RPMI8226 (cell line): Measurements from ENCODE around the gene HOXA5.

Source experiments
- DNase-seq: peaks from one replicate; pipeline ENCODE4 v3.0.0-alpha.2; 2015

The HOXA5 gene

DNA sequence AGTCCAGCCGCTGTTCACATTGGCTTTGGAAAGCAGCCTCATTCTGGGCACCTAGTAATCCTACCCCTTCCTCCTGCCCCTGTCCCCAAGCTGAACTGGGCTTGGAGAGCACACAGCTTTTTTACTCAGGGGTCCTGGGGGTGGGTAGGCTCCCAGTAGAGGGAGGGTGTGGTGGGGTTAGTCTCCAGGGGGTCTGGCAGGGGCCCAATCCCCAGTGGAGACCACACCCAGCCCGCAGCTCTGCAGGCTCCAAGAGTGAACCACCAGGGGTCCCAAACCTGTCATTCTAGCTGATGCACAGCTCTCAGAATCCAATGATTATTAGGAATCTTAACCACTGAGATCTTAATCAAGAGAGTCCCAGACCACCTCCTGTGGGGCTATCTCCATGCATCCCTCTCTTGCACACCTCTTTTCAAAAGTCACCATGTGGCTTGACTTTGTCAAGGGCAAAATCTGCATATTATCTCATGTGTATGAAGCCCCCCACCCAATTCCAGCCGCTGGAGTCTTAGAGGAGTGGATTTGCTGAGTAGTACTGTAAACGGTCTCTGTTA is 38.9 kb upstream of the HOXA5 start:
- DNase-seq: no peak

DNA sequence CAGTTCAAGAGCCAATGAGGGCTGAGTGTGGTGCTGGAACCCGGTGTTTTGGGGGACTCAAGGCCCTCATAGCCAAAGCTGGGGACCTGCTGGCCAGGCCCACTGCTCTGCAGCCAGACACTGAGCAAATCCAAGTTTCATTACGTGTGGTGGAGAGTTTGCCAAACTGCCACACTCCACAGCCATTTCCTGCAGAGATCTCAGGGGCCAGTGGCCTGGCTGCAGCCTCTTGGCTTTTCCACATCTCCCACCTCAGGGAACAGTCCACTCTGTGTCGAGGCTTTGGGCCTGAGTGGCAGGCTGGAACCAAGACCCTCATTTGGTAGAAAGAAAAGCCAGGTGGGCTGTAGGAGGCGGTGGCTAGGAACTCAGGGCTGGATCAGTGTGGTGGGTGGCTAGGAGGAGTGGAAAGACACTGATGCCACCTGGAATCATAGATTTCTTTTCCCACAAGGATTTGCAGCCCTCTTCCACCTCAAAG is 38.4 kb upstream of the HOXA5 start:
- no peak for DNase-seq

DNA sequence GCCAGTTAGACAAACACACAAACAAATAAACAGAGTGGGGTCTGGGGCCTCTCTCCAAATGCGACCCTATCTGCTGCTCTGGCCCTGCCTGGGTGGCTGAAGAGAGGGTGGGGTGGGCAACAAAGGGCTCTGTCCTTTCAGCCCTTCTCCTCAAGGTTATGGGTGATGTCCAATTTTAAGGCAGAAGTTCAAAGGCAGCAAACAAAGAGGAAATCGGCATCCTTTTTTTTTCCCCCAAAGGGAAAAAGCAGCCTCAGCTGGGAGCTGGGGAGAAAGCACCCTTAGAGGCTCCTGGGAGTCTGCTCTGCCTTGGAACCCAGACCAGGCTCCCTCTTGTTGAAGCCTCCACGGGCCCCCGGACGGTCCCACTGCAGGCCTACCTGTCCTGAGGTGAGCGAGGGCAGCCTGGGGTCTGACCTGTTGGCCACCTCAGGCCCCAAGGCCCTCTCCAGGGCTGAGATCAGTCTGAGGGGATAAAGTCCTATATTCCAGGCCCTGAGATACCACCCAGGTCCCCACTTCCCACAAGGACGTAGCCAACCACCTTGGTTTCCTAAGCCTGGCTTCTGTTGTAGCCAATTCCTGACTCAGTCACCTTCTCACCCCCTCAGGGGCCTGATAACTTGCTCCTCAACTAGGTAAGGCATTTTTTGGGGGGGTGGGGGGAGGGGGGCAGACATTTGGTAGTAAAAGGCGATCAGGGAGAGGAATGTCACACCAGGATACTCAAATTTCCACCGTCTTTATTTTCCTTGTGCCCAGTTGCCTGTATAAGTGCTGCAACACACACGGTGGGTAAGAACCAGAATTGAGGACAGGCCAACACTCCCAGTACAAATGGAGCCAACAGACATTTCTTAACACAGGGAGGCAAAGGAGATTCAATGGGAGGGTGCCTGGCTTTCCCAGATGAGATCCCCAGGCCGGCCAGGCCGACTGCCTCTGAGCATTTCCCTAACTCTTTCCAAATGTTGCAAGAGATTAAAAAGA is 37.2 kb upstream of the HOXA5 start:
- no peak for DNase-seq

DNA sequence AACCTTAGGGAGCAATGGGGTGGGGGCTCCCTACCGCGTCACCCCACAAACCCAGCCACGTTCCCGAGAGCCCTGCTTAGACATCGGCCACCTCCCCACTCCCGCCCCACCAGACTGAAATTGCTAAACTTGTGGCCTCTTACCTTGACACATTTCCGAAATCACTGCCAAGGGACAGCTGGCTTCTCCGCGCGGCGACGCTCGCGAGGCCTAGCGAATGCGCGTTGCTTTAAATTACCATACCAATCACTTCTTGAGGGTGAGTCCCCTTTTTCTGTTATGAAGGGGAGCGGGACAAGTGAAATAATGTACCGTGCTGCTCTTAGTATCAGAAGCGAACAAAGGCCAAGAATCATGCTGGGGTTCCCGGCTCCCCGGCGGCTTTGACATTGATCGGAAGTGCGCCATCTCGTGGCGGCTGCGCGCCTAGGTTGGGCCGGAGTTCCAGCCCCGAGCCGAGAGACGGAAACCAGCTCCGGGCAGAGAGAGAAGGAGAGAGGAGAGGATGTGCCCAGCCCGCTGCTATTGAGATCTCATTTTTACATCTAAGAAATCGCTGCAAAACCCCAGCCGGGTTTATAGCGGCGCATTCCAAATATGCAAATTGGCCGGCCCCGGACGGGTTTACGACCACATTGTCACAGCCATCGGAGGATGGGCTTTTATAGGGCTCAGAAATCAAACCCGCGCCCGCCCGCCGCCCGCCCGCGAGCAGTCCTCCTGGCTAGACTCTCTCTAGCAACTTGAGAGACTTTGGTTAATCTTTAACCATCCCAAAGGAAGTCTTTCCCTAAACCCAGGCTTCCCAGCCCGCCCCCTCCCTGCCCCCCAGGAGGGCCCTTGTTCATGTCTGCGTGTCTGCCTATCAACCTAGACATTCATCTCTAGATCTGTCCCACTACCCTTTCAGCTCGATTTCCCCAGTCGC is 36.3 kb upstream of the HOXA5 start:
- DNase-seq: peak; percentile 58

DNA sequence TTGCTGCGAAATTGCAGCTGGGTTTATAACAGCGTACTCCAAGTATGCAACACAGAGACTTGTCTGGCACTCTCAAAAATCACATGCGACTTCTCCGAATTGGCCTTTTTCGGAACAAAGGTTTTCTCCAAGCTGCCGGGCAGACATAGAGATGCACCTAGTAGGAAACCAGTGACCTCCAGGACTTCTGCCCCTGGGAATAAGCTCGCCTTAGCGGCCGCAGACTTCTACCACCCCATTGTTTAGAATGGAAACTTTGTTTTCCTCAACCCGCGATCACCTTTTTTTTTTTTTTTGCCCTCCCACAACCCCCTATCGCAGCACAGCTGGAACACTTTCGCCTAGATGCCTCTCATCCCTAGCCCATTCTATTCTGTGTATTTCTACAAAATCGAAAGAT is 35.5 kb upstream of the HOXA5 start:
- no peak for DNase-seq

DNA sequence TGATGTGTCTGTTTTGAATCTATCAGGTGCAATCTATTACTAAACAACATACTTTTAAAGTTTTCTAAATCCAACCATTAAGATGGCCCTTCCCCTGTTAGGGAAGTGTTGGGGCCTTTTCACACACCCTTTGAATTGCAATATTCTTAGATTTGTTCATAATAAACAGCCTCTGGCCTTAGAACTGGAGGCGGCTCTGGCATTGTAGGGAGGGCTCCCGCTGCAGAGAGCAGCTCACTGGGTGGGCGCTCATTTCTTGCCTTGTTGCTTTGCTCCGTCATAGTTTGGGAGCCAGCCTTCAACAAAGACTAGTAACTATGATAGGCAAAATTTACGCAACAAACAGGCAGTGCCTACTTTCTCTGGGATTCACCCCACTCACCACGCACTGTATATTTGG is 34.9 kb upstream of the HOXA5 start:
- DNase-seq: no peak

DNA sequence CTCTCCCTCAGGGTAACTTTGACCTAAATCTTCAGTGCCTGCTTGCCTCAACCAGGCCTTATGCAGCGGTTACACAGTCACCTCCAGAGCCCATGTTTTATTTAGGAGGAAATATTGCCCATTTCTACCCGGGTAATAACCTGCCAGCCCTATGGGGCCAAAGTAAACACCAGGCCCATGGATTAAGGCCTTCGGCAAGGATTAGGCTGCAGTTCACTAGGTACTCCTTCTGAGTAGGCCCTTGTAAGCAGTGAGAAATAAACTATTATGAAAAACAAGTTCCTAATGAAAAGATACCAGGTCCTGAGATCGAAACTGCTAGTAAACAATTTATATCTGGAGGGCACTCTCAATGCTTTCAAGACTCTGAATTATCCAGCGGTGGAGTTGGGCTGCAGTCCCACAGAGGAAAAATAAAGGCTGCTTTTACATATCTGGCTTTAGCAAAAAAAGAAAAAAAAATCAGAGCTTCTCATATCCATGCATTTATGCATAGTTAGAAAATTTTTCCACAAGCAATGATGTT is 34.4 kb upstream of the HOXA5 start:
- no peak for DNase-seq

DNA sequence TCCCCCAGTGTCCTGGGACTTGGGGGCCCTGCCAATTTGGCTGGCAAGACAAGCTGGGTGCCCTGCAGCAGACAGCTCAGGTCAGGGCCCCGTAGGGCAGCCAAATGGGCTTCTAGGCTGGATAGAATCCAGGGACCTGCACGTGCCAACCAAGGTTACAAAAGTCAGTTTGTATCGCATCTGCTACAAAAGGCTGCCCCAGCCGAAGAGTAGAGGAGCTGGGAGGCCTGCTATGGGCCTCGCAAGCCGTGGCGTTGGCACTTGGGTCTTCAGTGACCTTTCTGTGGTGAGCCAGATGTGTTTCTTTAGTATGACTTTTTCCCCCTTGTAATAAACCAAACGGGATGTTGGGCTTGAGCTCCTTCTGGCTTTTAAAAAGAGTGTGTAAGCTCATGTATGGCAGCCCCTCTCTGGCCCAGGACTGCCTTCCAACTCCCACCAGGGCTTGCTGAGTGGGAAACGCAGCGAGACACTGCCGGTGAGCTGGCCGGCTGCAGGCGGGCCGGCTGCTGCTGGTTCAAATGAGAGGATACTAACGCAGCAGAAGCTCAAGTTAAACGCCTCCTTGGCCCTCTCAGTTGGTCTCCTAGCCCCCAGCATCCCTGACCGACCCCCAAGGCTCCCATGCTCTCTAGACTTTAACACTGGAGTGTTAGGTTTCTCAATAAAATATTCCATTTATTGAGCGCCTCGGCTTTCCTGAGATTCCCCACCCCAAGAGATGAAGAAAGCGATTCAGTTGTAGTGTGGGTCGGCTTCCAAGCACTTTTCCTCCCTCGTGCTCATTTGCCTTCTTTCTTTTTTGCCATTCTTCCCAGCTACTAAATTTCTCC is 33.7 kb upstream of the HOXA5 start:
- no peak for DNase-seq

DNA sequence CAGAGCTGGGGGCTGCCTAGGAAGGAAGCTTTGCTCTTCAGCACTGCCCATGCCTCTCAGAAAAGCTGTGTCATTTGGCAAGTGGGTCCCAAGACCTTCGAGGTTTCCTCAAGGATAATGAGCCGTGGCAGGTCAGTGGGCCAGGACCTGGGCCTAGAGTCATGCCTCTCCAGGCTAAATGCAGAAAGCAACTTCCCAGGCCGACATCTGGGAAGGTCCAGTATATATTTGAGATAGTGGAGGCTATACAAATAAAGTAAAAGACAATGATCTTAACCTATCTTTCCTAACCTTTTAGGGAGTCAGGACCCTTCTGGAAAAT is 33.0 kb upstream of the HOXA5 start:
- DNase-seq: no peak

DNA sequence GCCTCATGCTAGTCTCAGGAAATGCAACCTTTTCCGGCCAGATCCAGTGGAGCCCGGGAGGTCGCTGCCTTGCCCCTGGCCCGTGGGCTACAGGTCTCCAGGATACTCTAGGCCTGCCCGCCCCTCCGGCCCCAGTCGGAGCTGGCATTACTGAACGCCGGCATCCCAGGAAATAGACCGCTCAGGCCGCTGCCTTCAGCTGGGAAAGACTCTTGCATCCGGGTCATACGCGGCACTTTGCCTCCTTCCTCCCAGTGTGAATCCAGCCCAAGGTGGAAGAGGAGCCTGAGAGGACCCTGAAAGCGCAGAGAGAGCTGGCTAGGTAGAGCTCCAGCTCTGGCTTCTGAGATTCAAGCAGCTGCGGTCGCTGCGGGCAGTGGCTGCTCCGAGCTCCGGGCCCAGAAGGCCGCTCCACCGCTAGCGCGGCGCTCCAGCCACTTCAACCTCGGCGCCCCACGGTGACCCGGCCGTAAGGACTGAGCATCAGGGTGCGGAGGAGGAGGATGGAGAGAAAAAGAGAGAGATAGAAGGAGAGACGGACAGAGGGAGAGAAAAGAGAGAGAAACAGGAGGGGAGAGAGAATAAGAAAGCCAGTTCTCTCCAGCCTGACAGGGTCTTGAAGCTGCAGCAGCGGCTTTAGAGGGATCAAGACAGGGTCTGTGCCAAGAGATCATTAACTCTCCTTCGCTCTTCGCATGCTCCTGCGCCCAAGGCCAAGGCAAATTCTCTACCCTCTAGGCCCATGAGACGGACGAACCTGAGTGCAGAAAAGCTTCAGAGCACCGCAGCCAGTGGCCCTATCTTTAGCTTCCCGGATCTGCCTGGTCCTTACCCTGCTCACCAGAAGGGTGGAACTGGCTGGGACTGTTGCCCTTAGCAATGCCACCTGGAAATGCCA is 32.4 kb upstream of the HOXA5 start:
- DNase-seq: no peak

DNA sequence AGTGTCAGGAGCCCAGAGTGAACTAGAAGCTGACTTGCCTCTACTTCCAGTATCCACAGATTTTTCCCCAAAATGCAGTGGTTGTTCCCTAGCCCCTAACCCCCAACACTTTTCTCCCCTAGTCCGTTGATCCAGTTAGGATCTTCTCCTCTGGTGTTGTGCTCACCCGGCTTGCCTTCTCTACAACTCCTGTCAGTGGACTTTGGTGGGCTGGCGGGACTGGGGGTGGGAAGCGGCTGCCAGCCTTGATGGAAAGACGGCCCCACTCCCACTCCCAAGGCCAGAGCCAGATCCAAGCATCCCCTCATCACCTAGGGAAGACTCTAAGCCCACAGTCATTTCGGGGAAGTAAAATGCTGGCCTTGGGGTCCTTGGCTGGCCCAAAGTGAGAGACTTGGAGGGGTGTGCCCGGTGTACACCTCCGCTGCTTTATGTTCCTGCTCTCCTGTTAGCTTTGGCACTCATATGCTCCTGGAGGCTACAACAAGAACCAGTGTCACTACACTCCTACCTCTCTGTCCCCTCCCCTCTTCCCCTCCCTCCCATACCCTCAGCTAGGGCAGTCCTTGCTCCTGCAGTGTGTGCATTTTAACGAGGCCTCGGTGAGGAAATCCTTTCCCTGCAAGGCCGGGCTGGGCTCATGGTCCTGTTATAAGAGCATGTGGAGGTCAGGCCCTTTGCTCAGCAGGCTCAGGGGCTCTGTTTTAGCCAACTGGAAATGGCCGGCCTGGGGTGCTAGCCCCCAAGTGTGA is 31.6 kb upstream of the HOXA5 start:
- no peak for DNase-seq

DNA sequence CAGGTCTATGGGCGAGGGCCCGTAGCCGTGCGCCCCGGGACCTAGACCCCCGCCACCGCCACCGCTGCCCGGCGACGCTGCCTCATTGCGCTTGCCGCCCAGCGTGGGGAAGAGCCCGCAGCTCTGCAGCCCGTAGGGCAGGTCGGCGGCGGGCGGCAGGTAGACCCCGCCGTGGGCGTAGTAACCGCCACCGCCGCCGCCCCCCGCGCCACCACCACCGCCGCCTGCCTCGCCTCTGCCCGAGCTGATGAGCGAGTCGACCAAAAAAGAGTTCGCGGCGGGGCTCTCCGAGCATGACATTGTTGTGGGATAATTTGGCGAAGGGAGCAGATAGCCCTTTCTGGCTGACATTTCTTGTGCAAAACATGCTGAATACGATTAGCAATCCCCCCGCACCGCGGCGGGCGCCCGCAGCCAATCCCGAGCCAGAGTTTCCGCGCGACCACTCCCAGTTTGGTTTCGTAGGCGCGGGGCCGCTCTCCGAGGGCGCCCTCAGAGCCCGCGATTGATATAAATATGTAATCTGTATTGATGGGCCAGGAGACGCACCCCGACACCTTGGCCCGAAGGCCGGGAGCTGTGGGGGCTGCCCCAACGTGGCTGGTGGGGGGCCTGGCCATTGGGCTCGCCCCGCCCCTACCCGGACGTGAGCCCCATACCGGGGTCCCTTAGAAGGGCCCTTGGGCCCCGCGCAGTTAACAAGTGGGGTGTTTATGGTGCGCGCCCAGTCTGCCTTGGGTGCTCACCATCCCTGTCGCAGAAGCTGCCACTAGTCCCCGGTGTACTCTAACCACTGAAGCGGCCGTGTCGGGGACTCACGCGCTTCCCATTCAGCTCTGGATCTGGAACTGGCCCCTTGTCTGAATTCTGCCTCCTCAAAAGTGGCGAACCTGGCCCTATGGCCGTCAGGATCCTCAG is 30.7 kb upstream of the HOXA5 start, which contains the start of gene HOXA10:
TSS of gene HOXA10 (minus strand) at position 365 of the 918 bp plus-strand sequence. CDS start at position 351, 14 bp downstream.
- no peak for DNase-seq

DNA sequence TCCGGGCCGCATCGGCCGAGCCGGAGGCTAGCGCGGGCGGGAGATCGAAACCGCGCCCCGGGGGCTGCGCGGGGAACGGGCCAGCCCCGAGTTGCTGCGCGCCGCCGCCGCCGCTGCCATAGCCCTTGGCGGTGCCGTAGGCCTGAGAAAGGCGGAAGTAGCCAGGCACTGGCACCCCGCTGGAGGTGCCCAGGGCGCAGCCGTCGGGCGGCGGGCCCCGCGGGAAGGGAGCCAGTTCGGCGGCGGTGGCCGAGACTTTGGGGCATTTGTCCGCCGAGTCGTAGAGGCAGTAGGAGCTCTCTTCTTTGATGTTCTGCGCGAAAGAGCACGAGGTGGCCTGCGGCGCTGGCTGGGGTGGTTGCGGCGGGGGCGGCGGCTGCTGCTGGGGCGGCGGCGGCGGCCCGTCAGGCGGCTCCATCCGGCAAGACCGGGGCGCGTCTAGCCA is 30.1 kb upstream of the HOXA5 start:
- no peak for DNase-seq

DNA sequence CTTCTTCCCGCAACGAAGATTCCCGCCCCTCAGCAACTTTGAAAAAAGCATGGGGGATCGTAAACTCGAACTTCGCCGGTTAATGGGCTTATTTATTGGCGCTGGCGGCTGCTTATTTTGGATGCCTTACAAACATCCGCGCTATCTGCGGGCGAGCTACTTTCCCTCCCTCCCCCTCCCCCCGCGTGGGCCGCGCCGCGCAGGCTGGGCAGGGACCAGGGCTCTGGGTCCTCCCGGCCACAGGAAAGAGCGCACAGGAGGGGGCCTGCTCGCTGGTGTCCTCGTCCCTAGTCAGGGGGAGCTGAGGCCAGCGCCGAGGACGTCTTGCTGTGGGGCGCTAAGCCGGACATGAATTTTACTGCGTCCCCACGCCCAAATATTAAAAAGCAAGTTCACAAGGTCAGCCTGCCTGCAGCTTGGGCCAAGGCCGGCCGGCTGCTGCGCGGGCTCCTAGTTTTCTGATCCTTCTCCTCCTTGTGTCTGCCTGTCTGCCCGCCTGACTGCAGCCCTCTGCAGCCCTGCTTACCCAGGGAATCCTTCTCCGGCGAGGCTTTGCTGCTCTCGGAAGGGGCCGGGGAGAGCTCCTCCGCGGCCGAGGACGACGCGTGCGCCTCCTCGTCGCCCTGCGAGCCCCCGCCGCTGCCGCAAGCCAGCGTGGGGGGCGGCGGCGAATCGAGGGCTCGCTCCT is 29.5 kb upstream of the HOXA5 start:
- DNase-seq: no peak

DNA sequence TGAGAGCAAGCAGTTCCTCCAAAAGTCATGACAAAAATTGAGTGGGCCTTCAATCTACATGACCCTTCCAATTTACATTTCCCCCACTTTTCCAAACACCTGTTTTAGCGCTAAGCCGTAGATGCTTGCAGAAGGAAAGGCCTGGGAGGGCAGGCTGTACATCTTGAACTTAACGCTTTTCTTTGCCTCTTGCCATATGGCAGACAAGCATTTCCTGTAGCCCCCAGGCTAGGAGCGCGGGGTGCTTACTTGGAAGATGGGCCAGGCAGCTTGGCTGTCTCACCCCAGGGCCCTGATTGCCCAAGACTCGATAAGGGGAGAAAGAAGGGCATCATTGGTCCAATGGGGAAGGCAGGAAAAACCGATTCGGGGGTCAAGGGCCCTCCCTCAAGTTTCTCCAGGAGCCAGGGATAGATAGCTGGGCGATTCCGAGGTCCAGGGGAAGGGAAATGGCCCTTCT is 28.9 kb upstream of the HOXA5 start:
- DNase-seq: no peak

DNA sequence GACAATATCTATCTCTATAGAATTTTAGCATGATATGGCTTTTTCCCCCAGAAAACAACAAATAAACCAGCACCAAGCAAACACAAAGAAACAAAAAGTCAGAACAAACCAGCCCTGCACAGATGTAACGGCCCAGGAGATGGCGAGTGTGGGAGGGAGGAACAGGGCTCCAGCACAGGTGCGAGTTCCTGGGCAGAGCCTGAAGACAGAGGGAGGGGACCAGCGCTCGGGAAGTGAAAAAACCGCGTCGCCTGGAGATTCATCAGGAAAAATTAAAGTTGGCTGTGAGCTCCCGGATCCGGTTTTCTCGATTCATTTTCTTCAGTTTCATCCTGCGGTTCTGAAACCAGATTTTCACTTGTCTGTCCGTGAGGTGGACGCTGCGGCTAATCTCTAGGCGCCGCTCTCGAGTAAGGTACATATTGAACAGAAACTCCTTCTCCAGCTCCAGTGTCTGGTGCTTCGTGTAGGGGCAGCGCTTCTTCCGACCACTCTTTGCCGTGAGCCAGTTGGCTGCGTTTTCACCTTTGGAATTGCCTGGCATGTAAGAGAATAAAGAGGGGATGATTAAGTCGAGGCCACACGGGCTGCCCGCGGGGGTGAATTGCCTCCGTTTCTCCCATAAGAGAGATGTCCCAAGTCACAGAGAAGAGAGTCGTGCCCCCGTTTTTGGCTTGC is 28.3 kb upstream of the HOXA5 start:
- peak; percentile 47 for DNase-seq

DNA sequence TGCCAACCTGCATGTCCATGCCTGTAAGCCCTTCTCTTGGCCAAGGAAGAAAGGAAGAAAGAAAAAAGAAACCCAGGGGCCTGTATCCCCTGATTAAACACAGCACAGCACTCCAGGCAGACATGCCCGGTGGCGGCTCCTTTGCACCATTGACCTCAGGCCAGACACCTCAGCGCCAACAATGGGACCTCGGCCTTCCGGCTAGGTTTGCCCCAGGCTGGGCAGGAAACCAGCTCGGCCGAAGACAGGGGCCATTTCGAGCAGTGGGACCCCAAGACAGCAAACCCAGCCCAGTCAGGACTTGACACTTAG is 27.8 kb upstream of the HOXA5 start:
- DNase-seq: no peak
